ENCODE results near the gene NCAM1.

Gene NCAM1

DNA sequence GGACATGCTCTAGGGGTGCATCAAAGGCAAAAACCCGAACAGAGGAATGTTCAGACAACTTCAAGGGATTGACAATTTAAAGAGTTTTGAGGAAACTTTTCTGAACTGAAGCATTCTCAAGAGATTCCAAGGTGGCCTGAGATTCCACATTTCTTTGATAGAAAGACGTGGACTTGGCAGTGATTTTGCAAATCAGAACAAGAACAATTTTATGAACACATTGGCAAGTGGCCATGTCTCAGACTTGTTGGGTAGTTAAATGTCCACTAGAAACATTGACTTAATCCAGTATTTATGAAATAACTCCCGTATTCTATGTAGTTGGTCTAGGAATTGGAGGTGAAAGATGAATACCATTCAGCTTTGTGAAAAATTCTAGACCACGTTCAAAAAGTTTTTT lies 13.8 kb downstream of the NCAM1 start:
- H3K27ac ChIP-seq: no peak overlapping the region
- TF ChIP-seq EZH2 (IDR thresholded peaks at IDR 0.05) (no peak), FOXP2 (optimal IDR thresholded peaks at IDR 0.05; ENCODE audit: control extremely low read depth, extremely low read length, insufficient read depth) (no peak), POLR2AphosphoS5 (IDR thresholded peaks at IDR 0.05; ENCODE audit: borderline replicate concordance, low read depth, low read length) (no peak)
- H3K36me3 ChIP-seq (ENCODE audit: insufficient read depth, low read length): no peaks in the 10 kb centered on the region
- H3K9me3 ChIP-seq (ENCODE audit: low read depth, low read length): no peaks in the 10 kb centered on the region
- no peak overlapping the region for H3K9ac ChIP-seq (ENCODE audit: insufficient read length)
- no peak overlapping the region for H3K4me3 ChIP-seq
- no peak for DNase-seq (ENCODE audit: low read depth, low spot score)

DNA sequence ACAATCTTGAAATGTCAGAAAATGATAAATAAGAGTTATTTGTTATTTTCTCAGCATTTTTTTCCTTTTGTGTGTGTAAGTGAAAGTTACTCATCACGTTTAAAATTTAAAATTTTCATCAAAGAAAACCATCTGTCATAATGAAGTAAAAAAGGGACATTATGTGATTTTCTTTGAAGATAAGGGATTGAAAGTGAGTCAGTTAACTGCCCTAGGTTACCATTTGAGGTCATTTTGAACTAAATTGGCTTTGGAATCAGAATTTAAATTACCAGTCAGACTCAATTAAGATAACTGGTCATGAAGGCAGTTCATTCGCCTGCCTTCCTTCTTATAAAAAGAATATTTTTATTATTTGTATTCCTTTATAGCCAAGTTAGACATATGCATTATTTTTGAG lies 14.3 kb downstream of the NCAM1 start:
- Histone ChIP-seq H3K27ac (no peak overlapping the region), H3K9me3 (ENCODE audit: low read depth, low read length) (no peaks in the 10 kb centered on the region), H3K36me3 (ENCODE audit: insufficient read depth, low read length) (no peaks in the 10 kb centered on the region), H3K4me3 (no peak overlapping the region), H3K9ac (ENCODE audit: insufficient read length) (no peak overlapping the region)
- no peak for DNase-seq (ENCODE audit: low read depth, low spot score)
- no peak for TF ChIP-seq POLR2AphosphoS5 (IDR thresholded peaks at IDR 0.05; ENCODE audit: borderline replicate concordance, low read depth, low read length)
- no peak for TF ChIP-seq FOXP2 (optimal IDR thresholded peaks at IDR 0.05; ENCODE audit: control extremely low read depth, extremely low read length, insufficient read depth)
- TF ChIP-seq EZH2 (IDR thresholded peaks at IDR 0.05): no peak

DNA sequence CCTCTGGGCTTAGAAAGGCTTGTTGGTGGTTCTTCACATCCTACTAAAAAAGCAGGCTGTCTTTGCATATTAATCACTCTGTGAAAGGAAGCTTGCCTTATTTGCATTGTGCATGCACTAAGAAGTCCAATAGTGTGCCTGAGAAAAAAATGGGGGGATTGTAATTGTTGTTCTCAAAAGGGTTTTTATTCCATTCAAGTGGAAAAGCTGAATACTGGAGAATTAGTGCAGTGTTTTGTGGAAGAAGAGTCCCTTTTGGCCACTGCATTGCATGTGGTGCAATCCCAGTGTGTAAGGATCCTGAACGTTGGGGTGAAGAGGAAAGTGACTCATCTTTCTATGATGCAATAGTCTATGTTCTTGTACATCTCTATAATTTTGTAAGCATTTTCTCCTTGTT lies 16.5 kb downstream of the NCAM1 start:
- Histone ChIP-seq H3K27ac (peak overlapping the region; percentile 73), H3K4me3 (peak overlapping the region; percentile 31), H3K9me3 (ENCODE audit: low read depth, low read length) (no peaks in the 10 kb centered on the region), H3K9ac (ENCODE audit: insufficient read length) (peak overlapping the region; percentile 29), H3K36me3 (ENCODE audit: insufficient read depth, low read length) (no peaks in the 10 kb centered on the region)
- peak; percentile 37 for DNase-seq (ENCODE audit: low read depth, low spot score)
- TF ChIP-seq EZH2 (IDR thresholded peaks at IDR 0.05): no peak
- TF ChIP-seq POLR2AphosphoS5 (IDR thresholded peaks at IDR 0.05; ENCODE audit: borderline replicate concordance, low read depth, low read length): no peak
- no peak for TF ChIP-seq FOXP2 (optimal IDR thresholded peaks at IDR 0.05; ENCODE audit: control extremely low read depth, extremely low read length, insufficient read depth)

DNA sequence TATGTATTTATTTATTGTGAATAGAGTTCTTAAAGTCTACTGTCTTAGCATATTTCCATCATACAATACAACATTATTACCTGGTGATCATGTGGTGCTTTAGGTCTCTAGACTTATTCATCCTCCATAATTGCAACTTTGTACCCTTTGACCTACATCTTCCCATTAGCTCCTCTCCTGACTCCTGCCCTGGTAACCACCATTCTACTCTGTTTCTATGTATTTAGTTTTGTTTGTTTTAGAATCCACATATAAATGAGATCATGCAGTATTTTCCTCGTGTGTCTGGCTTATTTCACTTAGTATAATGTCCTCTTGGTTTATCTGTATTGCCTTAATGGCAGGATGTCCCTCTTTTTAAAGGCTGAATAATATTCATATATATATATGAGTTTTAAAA lies 22.7 kb downstream of the NCAM1 start:
- Histone ChIP-seq H3K4me3 (no peak overlapping the region), H3K27ac (no peak overlapping the region), H3K36me3 (ENCODE audit: insufficient read depth, low read length) (no peaks in the 10 kb centered on the region), H3K9ac (ENCODE audit: insufficient read length) (no peak overlapping the region), H3K9me3 (ENCODE audit: low read depth, low read length) (no peaks in the 10 kb centered on the region; the same call in 1 of the 2 replicates)
- no peak for TF ChIP-seq EZH2 (IDR thresholded peaks at IDR 0.05)
- no peak for TF ChIP-seq FOXP2 (optimal IDR thresholded peaks at IDR 0.05; ENCODE audit: control extremely low read depth, extremely low read length, insufficient read depth)
- no peak for TF ChIP-seq POLR2AphosphoS5 (IDR thresholded peaks at IDR 0.05; ENCODE audit: borderline replicate concordance, low read depth, low read length)
- DNase-seq (ENCODE audit: low read depth, low spot score): no peak

DNA sequence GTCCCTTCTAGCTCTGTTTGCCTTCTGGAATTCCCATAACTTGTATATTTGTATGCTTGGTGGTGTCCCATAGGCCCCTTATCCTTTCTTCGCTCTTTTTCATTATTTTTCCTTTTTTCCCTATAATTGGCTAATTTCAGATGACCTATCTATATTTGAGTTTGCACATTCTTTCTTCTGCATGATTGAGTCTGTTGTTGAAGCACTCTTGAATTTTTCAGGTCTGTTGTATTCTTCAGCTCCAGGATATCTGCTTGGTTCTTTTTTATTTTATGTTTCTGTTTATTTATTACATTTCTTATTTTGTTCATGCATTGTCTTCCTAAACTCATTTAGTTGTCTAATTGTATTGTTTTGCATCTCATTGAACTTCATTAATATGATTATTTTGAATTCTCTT lies 28.0 kb downstream of the NCAM1 start:
- TF ChIP-seq FOXP2 (optimal IDR thresholded peaks at IDR 0.05; ENCODE audit: control extremely low read depth, extremely low read length, insufficient read depth): no peak
- no peak for TF ChIP-seq POLR2AphosphoS5 (IDR thresholded peaks at IDR 0.05; ENCODE audit: borderline replicate concordance, low read depth, low read length)
- no peak for TF ChIP-seq EZH2 (IDR thresholded peaks at IDR 0.05)

DNA sequence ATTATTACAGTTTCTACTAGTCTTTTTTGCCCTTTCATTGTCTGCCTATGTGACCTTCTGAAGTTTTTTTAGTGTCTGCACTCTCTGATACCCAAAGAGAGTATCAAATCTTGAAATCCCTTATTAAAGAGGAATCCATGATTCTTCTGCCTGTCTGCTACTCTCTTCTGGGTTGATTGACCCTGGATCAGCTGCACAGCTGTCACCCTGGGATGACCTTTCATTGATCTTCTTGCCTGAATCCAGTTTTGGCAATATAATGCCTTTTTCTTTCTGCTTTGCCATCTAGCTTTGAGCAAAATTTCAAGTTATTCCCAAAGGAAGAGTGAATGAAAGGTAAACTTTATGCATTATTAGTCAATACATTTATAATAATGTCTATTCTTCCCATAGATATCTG lies 32.6 kb downstream of the NCAM1 start:
- Histone ChIP-seq H3K36me3 (ENCODE audit: insufficient read depth, low read length) (no peaks in the 10 kb centered on the region), H3K4me3 (no peak overlapping the region), H3K9me3 (ENCODE audit: low read depth, low read length) (no peaks in the 10 kb centered on the region), H3K27ac (no peak overlapping the region), H3K9ac (ENCODE audit: insufficient read length) (no peak overlapping the region)
- DNase-seq (ENCODE audit: low read depth, low spot score): no peak
- TF ChIP-seq FOXP2 (optimal IDR thresholded peaks at IDR 0.05; ENCODE audit: control extremely low read depth, extremely low read length, insufficient read depth): no peak
- no peak for TF ChIP-seq EZH2 (IDR thresholded peaks at IDR 0.05)
- TF ChIP-seq POLR2AphosphoS5 (IDR thresholded peaks at IDR 0.05; ENCODE audit: borderline replicate concordance, low read depth, low read length): no peak

More for the DNA sequence above, 28.0 kb downstream of the NCAM1 start:
- Histone ChIP-seq H3K27ac (no peak overlapping the region), H3K36me3 (ENCODE audit: insufficient read depth, low read length) (no peaks in the 10 kb centered on the region), H3K4me3 (no peak overlapping the region), H3K9me3 (ENCODE audit: low read depth, low read length) (no peaks in the 10 kb centered on the region; the same call in 1 of the 2 replicates), H3K9ac (ENCODE audit: insufficient read length) (no peak overlapping the region)
- no peak for DNase-seq (ENCODE audit: low read depth, low spot score)

DNA sequence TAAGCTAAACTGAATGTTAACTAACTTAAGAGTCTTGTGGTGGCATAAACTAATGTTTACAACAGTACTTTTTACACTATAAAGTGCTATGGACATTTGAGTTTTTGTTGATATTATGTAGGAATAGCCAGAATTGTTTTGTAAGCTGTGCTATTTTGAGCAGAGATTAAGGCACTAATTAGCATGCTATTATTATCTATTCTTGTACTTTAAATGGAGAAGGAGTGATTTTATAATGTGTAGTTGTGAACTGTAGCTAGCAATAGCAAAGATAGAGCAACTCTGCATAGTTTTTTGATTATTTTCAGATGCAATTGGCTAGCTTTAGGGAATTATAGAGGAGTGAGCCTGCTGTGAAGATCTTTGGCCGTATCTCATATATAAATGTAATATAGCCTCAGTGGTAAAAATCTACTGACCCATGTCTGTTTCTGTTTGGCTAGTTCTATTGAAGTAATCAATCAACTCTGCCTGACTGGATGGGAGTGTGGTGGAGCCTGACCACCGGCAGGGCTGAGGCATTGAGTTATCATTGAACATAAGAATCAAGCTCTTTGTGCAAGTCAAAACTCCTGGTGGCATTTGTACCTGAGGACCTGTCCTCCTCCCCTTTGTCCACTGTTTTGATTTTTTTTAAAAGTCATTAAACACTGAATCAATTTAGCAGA lies 34.3 kb downstream of the NCAM1 start:
- H3K9me3 ChIP-seq (ENCODE audit: low read depth, low read length): no peaks in the 10 kb centered on the region
- H3K4me3 ChIP-seq: no peak overlapping the region
- H3K36me3 ChIP-seq (ENCODE audit: insufficient read depth, low read length): no peaks in the 10 kb centered on the region
- DNase-seq (ENCODE audit: low read depth, low spot score): no peak
- H3K9ac ChIP-seq (ENCODE audit: insufficient read length): no peak overlapping the region
- TF ChIP-seq EZH2 (IDR thresholded peaks at IDR 0.05) (no peak), POLR2AphosphoS5 (IDR thresholded peaks at IDR 0.05; ENCODE audit: borderline replicate concordance, low read depth, low read length) (no peak), FOXP2 (optimal IDR thresholded peaks at IDR 0.05; ENCODE audit: control extremely low read depth, extremely low read length, insufficient read depth) (no peak)
- H3K27ac ChIP-seq: no peak overlapping the region

DNA sequence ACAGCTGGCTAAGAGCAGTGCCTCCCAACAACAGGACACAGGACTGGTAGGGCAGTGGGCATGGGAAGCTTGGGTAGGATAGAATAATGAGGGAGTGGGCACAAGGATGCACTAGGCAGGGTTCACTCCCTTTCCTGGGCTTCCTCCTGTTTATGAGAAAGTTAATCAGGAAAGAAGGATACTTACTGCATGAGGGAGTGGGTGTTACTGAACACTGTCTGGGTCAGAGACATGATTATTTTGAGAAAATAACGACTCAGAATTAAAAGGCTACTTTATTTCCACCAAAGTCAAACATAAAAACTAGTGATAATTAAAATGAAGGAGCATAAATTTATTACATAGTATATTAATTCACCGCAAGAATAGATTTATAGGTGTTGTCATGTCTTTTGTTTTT lies 35.8 kb downstream of the NCAM1 start:
- Histone ChIP-seq H3K27ac (no peak overlapping the region), H3K9me3 (ENCODE audit: low read depth, low read length) (no peaks in the 10 kb centered on the region), H3K9ac (ENCODE audit: insufficient read length) (no peak overlapping the region), H3K36me3 (ENCODE audit: insufficient read depth, low read length) (no peaks in the 10 kb centered on the region), H3K4me3 (no peak overlapping the region)
- TF ChIP-seq FOXP2 (optimal IDR thresholded peaks at IDR 0.05; ENCODE audit: control extremely low read depth, extremely low read length, insufficient read depth) (no peak), POLR2AphosphoS5 (IDR thresholded peaks at IDR 0.05; ENCODE audit: borderline replicate concordance, low read depth, low read length) (no peak), EZH2 (IDR thresholded peaks at IDR 0.05) (no peak)
- DNase-seq (ENCODE audit: low read depth, low spot score): no peak

Measured in SK-N-MC (cell line).